Upper lobe of left lung (tissue), 6 donors: ENCODE measurements around the gene RAB36. TPM values are rescaled to one million over a fixed set of nuclear protein-coding genes. Genes with fewer than 3 reads are reported as not detected.

ENCODE experiments used
- ATAC-seq, 2 donors: fragments of 200-7000 bp; cut with Tn5 transposase; one replicate each; pipeline ENCODE4 v1.9.1; 2022; ENCODE audit warnings: mild to moderate bottlenecking in 2 of 2, moderate library complexity in 2 of 2; ENCODE audit not compliant: low FRiP score in 2 of 2
- DNase-seq, 2 donors: peaks; one replicate each; pipeline ENCODE4 v3.0.0-alpha.2; 2019 to 2020
- H3K27ac ChIP-seq, 4 donors: fragments of 200-600 bp; sonication (generic); one replicate each; pipeline ENCODE4 v1.5.1; 2016 to 2019
- H3K27me3 ChIP-seq, 4 donors: fragments of 200-600 bp; sonication (generic); one replicate each; pipeline ENCODE4 v1.5.1; 2017 to 2019
- H3K36me3 ChIP-seq, 4 donors: fragments of 200-600 bp; sonication (generic); one replicate each; pipeline ENCODE4 v1.5.1; 2016 to 2019
- H3K4me1 ChIP-seq, 4 donors: fragments of 200-600 bp; sonication (generic); one replicate each; pipeline ENCODE4 v1.5.1; 2018 to 2019
- H3K4me3 ChIP-seq, 4 donors: fragments of 200-600 bp; sonication (generic); one replicate each; pipeline ENCODE4 v1.5.1; 2017 to 2019; ENCODE audit warnings: mild to moderate bottlenecking in 2 of 4, moderate library complexity in 1 of 4
- H3K9me3 ChIP-seq, 4 donors: fragments of 200-600 bp; sonication (generic); one replicate each; pipeline ENCODE4 v1.5.1; 2018 to 2019
- CTCF ChIP-seq, 6 experiments: fragments of 450-650 bp in 4 of 6; fragments of 200-600 bp in 2 of 6; sonication (generic) in 2 of 6; IDR thresholded peaks; one replicate each; pipeline ENCODE4 v1.5.1; 2016 to 2019; ENCODE audit warnings: antibody characterized with exemption in 6 of 6
- EP300 ChIP-seq, 4 donors: sonication (generic); formaldehyde crosslinking; IDR thresholded peaks; one replicate each; pipeline ENCODE4 v1.5.1; 2017; ENCODE audit warnings: antibody characterized with exemption in 4 of 4, control low read depth in 2 of 4
- POLR2A ChIP-seq, 4 donors: fragments of 450-650 bp; IDR thresholded peaks; one replicate each; pipeline ENCODE4 v1.5.1; 2016 to 2017; ENCODE audit warnings: antibody characterized with exemption in 4 of 4, mild to moderate bottlenecking in 2 of 4
- POLR2AphosphoS5 ChIP-seq, 2 donors: sonication (generic); formaldehyde crosslinking; IDR thresholded peaks; one replicate each; pipeline ENCODE4 v1.5.1; 2017; ENCODE audit warnings: antibody characterized with exemption in 2 of 2
- WGBS, 2 donors: methylation state at CpG; one replicate each; pipeline ENCODE4 v1.1.5; 2017 to 2018; 5-methylcytosine and 5-hydroxymethylcytosine counted together
- total RNA-seq, 6 donors: library from RNA; depleted of rRNA in 4 of 6; stranded (reverse); fragments of >200 nt in 4 of 6; gene quantifications; one replicate each; pipeline versions ENCODE4 v1.1.0 to v1.2.1, GENCODE V29; 2016 to 2021
- donor health status: DM: no; HTN: no; CAD: no; lungs with moderate emphysema.
- donor health status: DM: no; HTN: yes; CAD: no; lungs with severe emphysema.

Gene RAB36
- total RNA-seq, 6 donors from 2014 or later = 2.6 to 17.5 (median 8.4) TPM

- no peak overlapping the region for H3K27ac ChIP-seq
- ATAC-seq (no peak), DNase-seq (no peak)
- TF ChIP-seq CTCF (IDR thresholded peaks at IDR 0.05) = no peak
- TF ChIP-seq POLR2AphosphoS5 (IDR thresholded peaks at IDR 0.05) = no peak
- no peak for TF ChIP-seq POLR2A (IDR thresholded peaks at IDR 0.05)
- TF ChIP-seq EP300 (IDR thresholded peaks at IDR 0.05) = no peak
- no peaks in the 10 kb centered on the region for H3K9me3 ChIP-seq
- H3K27me3 ChIP-seq = no peaks in the 10 kb centered on the region
- no peak overlapping the region for H3K4me3 ChIP-seq
- H3K36me3 ChIP-seq = no peaks in the 10 kb centered on the region
- peaks cover 10 to 24% (median 11%) of the 10 kb centered on the region in 4 donors for H3K4me1 ChIP-seq
- WGBS, 2 donors = 88 to 90% methylated on average over 6 to 10 of the region's 10 CpGs
These were observed 43.1 kb upstream of the RAB36 start for GRCh38 chr22:23102002-23102655.

GRCh38 chr22:23102776-23103175 is 42.5 kb upstream of the RAB36 start:
- no peak for DNase-seq
- 84 to 86% methylated on average over 2 to 3 of the region's 3 CpGs for WGBS, 2 donors

GRCh38 chr22:23103199-23103954 is 41.9 kb upstream of the RAB36 start:
- no peak for DNase-seq
- H3K27ac ChIP-seq = no peak overlapping the region

More at GRCh38 chr22:23102776-23103175, 42.5 kb upstream of the RAB36 start:
- Histone ChIP-seq H3K36me3 (no peaks in the 10 kb centered on the region), H3K27ac (no peak overlapping the region), H3K4me3 (no peak overlapping the region), H3K4me1 (peaks cover 10 to 24% (median 11%) of the 10 kb centered on the region in 4 donors), H3K9me3 (no peaks in the 10 kb centered on the region), H3K27me3 (no peaks in the 10 kb centered on the region)
- no peak for ATAC-seq
- no peak for TF ChIP-seq EP300 (IDR thresholded peaks at IDR 0.05)
- TF ChIP-seq POLR2AphosphoS5 (IDR thresholded peaks at IDR 0.05) = no peak
- TF ChIP-seq POLR2A (IDR thresholded peaks at IDR 0.05) = no peak
- TF ChIP-seq CTCF (IDR thresholded peaks at IDR 0.05) = no peak

GRCh38 chr22:23104187-23104971 is 40.9 kb upstream of the RAB36 start:
- ATAC-seq = no peak
- H3K4me1 ChIP-seq = peaks cover 0 to 11% (median 0%) of the 10 kb centered on the region in 4 donors
- no peaks in the 10 kb centered on the region for H3K27me3 ChIP-seq
- H3K36me3 ChIP-seq = no peaks in the 10 kb centered on the region
- peak in 1 of 2 donors; percentile 58 for DNase-seq
- TF ChIP-seq POLR2A (IDR thresholded peaks at IDR 0.05) (no peak), EP300 (IDR thresholded peaks at IDR 0.05) (no peak), POLR2AphosphoS5 (IDR thresholded peaks at IDR 0.05) (no peak), CTCF (IDR thresholded peaks at IDR 0.05) (no peak)
- H3K9me3 ChIP-seq = no peaks in the 10 kb centered on the region
- no peak overlapping the region for H3K27ac ChIP-seq
- 77 to 97% methylated on average over 8 to 12 of the region's 12 CpGs for WGBS, 2 donors
- H3K4me3 ChIP-seq = no peak overlapping the region

More at GRCh38 chr22:23103199-23103954, 41.9 kb upstream of the RAB36 start:
- Histone ChIP-seq H3K9me3 (no peaks in the 10 kb centered on the region), H3K4me1 (peaks cover 8 to 21% (median 9%) of the 10 kb centered on the region in 4 donors), H3K36me3 (no peaks in the 10 kb centered on the region), H3K4me3 (no peak overlapping the region), H3K27me3 (no peaks in the 10 kb centered on the region)
- TF ChIP-seq POLR2A (IDR thresholded peaks at IDR 0.05) (no peak), CTCF (IDR thresholded peaks at IDR 0.05) (no peak), POLR2AphosphoS5 (IDR thresholded peaks at IDR 0.05) (no peak), EP300 (IDR thresholded peaks at IDR 0.05) (no peak)
- ATAC-seq = no peak
- WGBS, 2 donors = 93 to 96% methylated on average over 12 to 13 of the region's 13 CpGs
